ENCODE results near the gene RGS7.

Gene RGS7

GRCh38 chr1:240831191-240831631 lies 525.8 kb downstream of the RGS7 start:
- H3K9me3 ChIP-seq (ENCODE audit: control insufficient read depth, low read length), result no peaks in the 10 kb centered on the region
- no peak overlapping the region for H3K9ac ChIP-seq (ENCODE audit: low read length)
- H3K27me3 ChIP-seq (replicated peaks; ENCODE audit: control insufficient read depth, insufficient read depth, low read length), result no peaks in the 10 kb centered on the region
- DNase-seq (ENCODE audit: low read depth), result peak; percentile 54
- H3K4me1 ChIP-seq (ENCODE audit: control insufficient read depth, insufficient read depth, low read length), result peaks cover 14% of the 10 kb centered on the region
- H3K36me3 ChIP-seq (ENCODE audit: control insufficient read depth, insufficient read depth, low read length, severe bottlenecking), result no peaks in the 10 kb centered on the region
- H3K4me3 ChIP-seq (ENCODE audit: low read length), result no peak overlapping the region

GRCh38 chr1:240829487-240829886 lies 527.5 kb downstream of the RGS7 start:
- no peak for DNase-seq (ENCODE audit: low read depth)
- Histone ChIP-seq H3K4me3 (ENCODE audit: low read length) (no peak overlapping the region), H3K4me1 (ENCODE audit: control insufficient read depth, insufficient read depth, low read length) (peaks cover 14% of the 10 kb centered on the region), H3K9ac (ENCODE audit: low read length) (no peak overlapping the region), H3K27me3 (replicated peaks; ENCODE audit: control insufficient read depth, insufficient read depth, low read length) (peaks cover 4% of the 10 kb centered on the region), H3K9me3 (ENCODE audit: control insufficient read depth, low read length) (no peaks in the 10 kb centered on the region), H3K36me3 (ENCODE audit: control insufficient read depth, insufficient read depth, low read length, severe bottlenecking) (no peaks in the 10 kb centered on the region)

- Histone ChIP-seq H3K9me3 (ENCODE audit: control insufficient read depth, low read length) (no peaks in the 10 kb centered on the region), H3K27me3 (replicated peaks; ENCODE audit: control insufficient read depth, insufficient read depth, low read length) (peaks cover 4% of the 10 kb centered on the region), H3K36me3 (ENCODE audit: control insufficient read depth, insufficient read depth, low read length, severe bottlenecking) (no peaks in the 10 kb centered on the region), H3K4me1 (ENCODE audit: control insufficient read depth, insufficient read depth, low read length) (peaks cover 14% of the 10 kb centered on the region), H3K4me3 (ENCODE audit: low read length) (no peak overlapping the region), H3K9ac (ENCODE audit: low read length) (no peak overlapping the region)
- no peak for DNase-seq (ENCODE audit: low read depth)
Measured at GRCh38 chr1:240827786-240828185, 529.2 kb downstream of the RGS7 start.

GRCh38 chr1:240824238-240824637 lies 532.8 kb downstream of the RGS7 start:
- Histone ChIP-seq H3K27me3 (replicated peaks; ENCODE audit: control insufficient read depth, insufficient read depth, low read length) (peaks cover 4% of the 10 kb centered on the region), H3K9ac (ENCODE audit: low read length) (no peak overlapping the region), H3K4me3 (ENCODE audit: low read length) (no peak overlapping the region), H3K36me3 (ENCODE audit: control insufficient read depth, insufficient read depth, low read length, severe bottlenecking) (no peaks in the 10 kb centered on the region), H3K9me3 (ENCODE audit: control insufficient read depth, low read length) (peaks cover 3% of the 10 kb centered on the region), H3K4me1 (ENCODE audit: control insufficient read depth, insufficient read depth, low read length) (no peaks in the 10 kb centered on the region)
- no peak for DNase-seq (ENCODE audit: low read depth)

- Histone ChIP-seq H3K4me3 (ENCODE audit: low read length) (no peak overlapping the region), H3K9ac (ENCODE audit: low read length) (no peak overlapping the region), H3K9me3 (ENCODE audit: control insufficient read depth, low read length) (peaks cover 3% of the 10 kb centered on the region), H3K36me3 (ENCODE audit: control insufficient read depth, insufficient read depth, low read length, severe bottlenecking) (no peaks in the 10 kb centered on the region), H3K4me1 (ENCODE audit: control insufficient read depth, insufficient read depth, low read length) (no peaks in the 10 kb centered on the region), H3K27me3 (replicated peaks; ENCODE audit: control insufficient read depth, insufficient read depth, low read length) (peaks cover 4% of the 10 kb centered on the region)
- no peak for DNase-seq (ENCODE audit: low read depth)
Measured at GRCh38 chr1:240823357-240823756, 533.6 kb downstream of the RGS7 start.

DNA sequence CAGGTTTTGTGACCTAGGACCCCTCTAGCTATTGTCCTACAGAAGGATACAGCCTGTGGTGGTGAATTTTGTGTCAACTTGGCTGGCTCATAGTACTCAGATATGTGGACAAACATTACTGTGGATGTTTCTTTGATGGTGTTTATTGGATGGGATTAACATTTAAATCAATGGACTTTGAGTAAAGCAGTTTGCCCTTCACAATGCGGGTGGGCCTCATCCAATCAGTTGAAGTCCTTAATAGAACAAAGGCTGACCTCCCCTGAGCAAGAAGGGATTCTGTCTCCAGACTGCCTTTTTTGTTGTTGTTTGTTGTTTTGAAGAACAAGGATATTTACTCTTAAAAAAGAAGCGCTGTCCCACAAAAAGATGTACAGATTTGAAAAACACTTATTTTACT lies 535.1 kb downstream of the RGS7 start:
- Histone ChIP-seq H3K9ac (ENCODE audit: low read length) (no peak overlapping the region), H3K36me3 (ENCODE audit: control insufficient read depth, insufficient read depth, low read length, severe bottlenecking) (no peaks in the 10 kb centered on the region), H3K4me1 (ENCODE audit: control insufficient read depth, insufficient read depth, low read length) (no peaks in the 10 kb centered on the region), H3K9me3 (ENCODE audit: control insufficient read depth, low read length) (peaks cover 3% of the 10 kb centered on the region), H3K27me3 (replicated peaks; ENCODE audit: control insufficient read depth, insufficient read depth, low read length) (peaks cover 4% of the 10 kb centered on the region), H3K4me3 (ENCODE audit: low read length) (no peak overlapping the region)
- no peak for DNase-seq (ENCODE audit: low read depth)

GRCh38 chr1:240820816-240821215 lies 536.2 kb downstream of the RGS7 start:
- Histone ChIP-seq H3K27me3 (replicated peaks; ENCODE audit: control insufficient read depth, insufficient read depth, low read length) (peaks cover 4% of the 10 kb centered on the region), H3K4me1 (ENCODE audit: control insufficient read depth, insufficient read depth, low read length) (no peaks in the 10 kb centered on the region), H3K9me3 (ENCODE audit: control insufficient read depth, low read length) (peaks cover 3% of the 10 kb centered on the region), H3K4me3 (ENCODE audit: low read length) (no peak overlapping the region), H3K9ac (ENCODE audit: low read length) (no peak overlapping the region), H3K36me3 (ENCODE audit: control insufficient read depth, insufficient read depth, low read length, severe bottlenecking) (no peaks in the 10 kb centered on the region)
- DNase-seq (ENCODE audit: low read depth), result no peak

GRCh38 chr1:240816472-240816871 lies 540.5 kb downstream of the RGS7 start:
- peaks cover 5% of the 10 kb centered on the region for H3K27me3 ChIP-seq (replicated peaks; ENCODE audit: control insufficient read depth, insufficient read depth, low read length)
- H3K9me3 ChIP-seq (ENCODE audit: control insufficient read depth, low read length), result peaks cover 3% of the 10 kb centered on the region
- no peak overlapping the region for H3K4me3 ChIP-seq (ENCODE audit: low read length)
- H3K36me3 ChIP-seq (ENCODE audit: control insufficient read depth, insufficient read depth, low read length, severe bottlenecking), result no peaks in the 10 kb centered on the region
- no peaks in the 10 kb centered on the region for H3K4me1 ChIP-seq (ENCODE audit: control insufficient read depth, insufficient read depth, low read length)
- no peak for DNase-seq (ENCODE audit: low read depth)
- no peak overlapping the region for H3K9ac ChIP-seq (ENCODE audit: low read length)

DNA sequence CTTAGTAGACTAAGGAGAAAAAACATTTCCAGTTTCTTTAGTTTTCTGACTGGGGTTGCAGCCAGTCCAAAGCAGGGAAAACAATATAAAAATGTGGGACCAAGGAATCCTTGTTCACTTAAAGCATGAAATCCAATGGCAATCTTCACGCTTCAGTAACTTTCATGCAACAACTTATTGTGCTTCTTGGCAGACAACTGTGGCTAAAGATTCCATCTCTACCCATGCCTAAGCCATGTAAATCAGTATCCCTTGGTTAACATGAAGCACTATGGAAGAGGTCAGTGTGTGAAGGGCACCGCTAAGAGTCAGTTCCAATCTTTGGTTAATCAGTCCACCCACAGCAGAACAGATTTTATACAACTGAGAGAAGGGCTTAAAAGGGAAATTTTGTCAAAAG lies 543.3 kb downstream of the RGS7 start:
- Histone ChIP-seq H3K36me3 (ENCODE audit: control insufficient read depth, insufficient read depth, low read length, severe bottlenecking) (no peaks in the 10 kb centered on the region), H3K4me1 (ENCODE audit: control insufficient read depth, insufficient read depth, low read length) (no peaks in the 10 kb centered on the region), H3K27me3 (replicated peaks; ENCODE audit: control insufficient read depth, insufficient read depth, low read length) (peaks cover 5% of the 10 kb centered on the region), H3K9ac (ENCODE audit: low read length) (no peak overlapping the region), H3K9me3 (ENCODE audit: control insufficient read depth, low read length) (no peaks in the 10 kb centered on the region), H3K4me3 (ENCODE audit: low read length) (no peak overlapping the region)
- peak; percentile 20 for DNase-seq (ENCODE audit: low read depth)

- H3K4me1 ChIP-seq (ENCODE audit: control insufficient read depth, insufficient read depth, low read length), result no peaks in the 10 kb centered on the region
- H3K36me3 ChIP-seq (ENCODE audit: control insufficient read depth, insufficient read depth, low read length, severe bottlenecking), result no peaks in the 10 kb centered on the region
Measured at GRCh38 chr1:240811256-240811655, 545.7 kb downstream of the RGS7 start.

GRCh38 chr1:240808381-240808780 lies 548.6 kb downstream of the RGS7 start:
- Histone ChIP-seq H3K27me3 (replicated peaks; ENCODE audit: control insufficient read depth, insufficient read depth, low read length) (peaks cover 5% of the 10 kb centered on the region), H3K4me3 (ENCODE audit: low read length) (no peak overlapping the region)

More at GRCh38 chr1:240811256-240811655, 545.7 kb downstream of the RGS7 start:
- no peak overlapping the region for H3K4me3 ChIP-seq (ENCODE audit: low read length)
- no peaks in the 10 kb centered on the region for H3K9me3 ChIP-seq (ENCODE audit: control insufficient read depth, low read length)
- H3K9ac ChIP-seq (ENCODE audit: low read length), result no peak overlapping the region
- DNase-seq (ENCODE audit: low read depth), result no peak
- H3K27me3 ChIP-seq (replicated peaks; ENCODE audit: control insufficient read depth, insufficient read depth, low read length), result peaks cover 5% of the 10 kb centered on the region

DNA sequence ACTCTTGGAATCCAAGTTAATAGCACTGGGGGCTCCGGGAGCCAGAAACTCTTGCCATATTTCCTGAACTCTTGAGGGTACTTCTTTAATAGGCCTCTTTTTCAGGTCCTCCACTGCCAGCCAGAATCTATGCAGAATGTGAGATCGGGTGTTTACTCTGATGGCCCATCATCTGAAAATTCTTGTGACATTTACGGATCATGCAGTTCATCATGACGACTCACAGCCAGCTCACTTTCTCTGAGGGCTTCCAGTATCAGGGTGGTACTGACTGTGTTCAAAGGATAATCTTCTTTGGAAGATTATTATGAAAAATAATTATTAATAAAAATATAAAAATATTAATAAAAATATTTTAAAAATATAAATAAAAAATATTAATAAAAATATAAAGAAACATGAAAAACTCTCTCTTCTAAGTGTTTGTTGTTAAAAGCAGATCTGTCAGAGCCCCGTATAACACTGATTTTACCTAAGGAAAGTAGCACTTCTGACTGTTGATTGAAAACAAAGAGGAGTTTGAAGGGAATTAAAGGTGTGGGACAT lies 550.7 kb downstream of the RGS7 start:
- H3K27me3 ChIP-seq (replicated peaks; ENCODE audit: control insufficient read depth, insufficient read depth, low read length), result no peaks in the 10 kb centered on the region
- H3K36me3 ChIP-seq (ENCODE audit: control insufficient read depth, insufficient read depth, low read length, severe bottlenecking), result no peaks in the 10 kb centered on the region
- H3K4me1 ChIP-seq (ENCODE audit: control insufficient read depth, insufficient read depth, low read length), result peaks cover 32% of the 10 kb centered on the region
- H3K9me3 ChIP-seq (ENCODE audit: control insufficient read depth, low read length), result no peaks in the 10 kb centered on the region
- H3K4me3 ChIP-seq (ENCODE audit: low read length), result no peak overlapping the region
- DNase-seq (ENCODE audit: low read depth), result no peak
- no peak overlapping the region for H3K9ac ChIP-seq (ENCODE audit: low read length)

More at GRCh38 chr1:240808381-240808780, 548.6 kb downstream of the RGS7 start:
- no peak for DNase-seq (ENCODE audit: low read depth)
- H3K9me3 ChIP-seq (ENCODE audit: control insufficient read depth, low read length), result no peaks in the 10 kb centered on the region
- no peaks in the 10 kb centered on the region for H3K36me3 ChIP-seq (ENCODE audit: control insufficient read depth, insufficient read depth, low read length, severe bottlenecking)
- H3K9ac ChIP-seq (ENCODE audit: low read length), result no peak overlapping the region
- peaks cover 21% of the 10 kb centered on the region for H3K4me1 ChIP-seq (ENCODE audit: control insufficient read depth, insufficient read depth, low read length)
